Measurements from ENCODE around the gene SLC17A9.

The SLC17A9 gene

DNA sequence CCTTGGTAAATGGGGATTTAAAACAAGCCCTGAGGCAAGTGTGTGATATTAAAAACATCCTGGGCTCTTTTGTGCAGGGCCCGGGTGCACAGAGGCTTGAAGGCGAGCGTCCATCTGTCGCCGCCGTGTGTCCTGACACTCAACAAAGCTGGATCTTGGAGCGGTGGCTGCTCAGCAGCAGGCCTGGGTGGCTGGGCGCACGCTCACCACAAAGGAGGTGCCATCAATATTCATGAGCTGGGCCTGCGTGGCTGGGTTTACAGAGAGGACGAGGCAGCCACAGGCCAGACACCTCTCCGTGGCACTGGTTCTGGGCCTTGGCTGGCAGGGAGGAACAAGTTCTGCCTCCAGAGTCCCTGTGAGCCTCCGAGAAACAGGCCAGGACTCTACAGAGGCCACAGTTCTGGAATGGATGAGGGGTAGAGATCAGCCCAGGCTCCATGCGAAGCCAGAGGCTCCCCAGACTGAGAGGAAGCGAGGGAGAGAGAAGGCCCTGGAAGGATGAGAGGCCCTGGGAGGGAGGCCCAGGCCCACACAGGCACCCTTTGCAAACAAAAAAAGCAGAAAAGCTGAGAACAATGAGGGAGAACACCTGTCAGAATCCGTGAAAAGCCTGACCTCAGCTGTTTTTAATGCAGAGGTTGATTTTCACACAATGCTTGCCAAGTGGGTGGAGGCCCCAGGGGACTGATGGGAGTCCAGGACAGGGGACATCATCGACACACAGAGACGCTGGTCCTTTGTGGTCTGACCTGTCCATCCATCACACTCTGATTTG, 32.3 kb downstream of the SLC17A9 start:
- DNase-seq = no peak

DNA sequence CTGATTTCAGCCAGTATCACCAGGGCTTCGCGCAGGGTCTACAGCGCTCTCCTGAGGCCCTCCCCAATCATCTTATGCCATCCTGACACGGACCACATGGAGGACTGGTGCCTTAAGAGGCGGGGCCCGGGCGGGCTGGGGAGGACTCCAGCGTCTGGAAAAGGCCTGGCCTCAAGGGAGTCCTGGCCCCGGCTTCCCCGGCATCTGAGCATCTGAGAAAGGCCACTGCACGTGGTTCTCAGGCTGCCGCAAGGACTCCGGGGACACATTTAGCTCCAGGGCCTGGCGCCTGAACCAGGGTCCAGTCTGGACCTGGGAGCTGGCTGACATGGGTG, 32.9 kb downstream of the SLC17A9 start:
- DNase-seq = no peak

- DNase-seq = no peak
Measured at GRCh38 chr20:62986257-62986800, 33.8 kb downstream of the SLC17A9 start.

- no peak for DNase-seq
Measured at GRCh38 chr20:62987114-62987513, 34.6 kb downstream of the SLC17A9 start.

GRCh38 chr20:62989201-62989601, 36.7 kb downstream of the SLC17A9 start:
- DNase-seq = peak; percentile 32

DNA sequence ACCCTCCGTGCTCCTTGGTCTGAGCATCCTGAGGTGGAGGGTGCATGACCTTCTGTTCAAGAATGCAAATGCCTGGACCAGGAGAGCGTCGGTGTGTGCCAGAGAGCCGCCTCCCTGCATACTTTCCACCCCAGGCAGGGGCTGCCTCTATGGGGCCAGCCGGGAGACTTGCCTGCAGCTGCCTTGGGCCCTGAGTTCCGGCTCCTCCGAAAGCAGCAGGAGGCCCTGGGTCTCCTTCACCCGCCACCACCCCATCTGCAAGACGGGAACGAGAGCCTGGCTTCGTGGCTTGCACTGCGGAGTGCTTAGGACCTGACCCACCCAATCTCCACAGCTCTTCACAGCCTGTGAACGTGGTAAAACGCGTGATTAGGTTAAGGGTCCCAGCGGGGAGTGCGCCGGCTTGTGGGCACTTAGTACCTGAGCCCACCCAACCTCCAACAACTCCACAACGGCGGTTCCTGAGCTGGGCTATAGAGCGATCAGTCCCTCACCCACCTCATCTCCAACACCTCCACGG, 37.9 kb downstream of the SLC17A9 start:
- DNase-seq = no peak

DNA sequence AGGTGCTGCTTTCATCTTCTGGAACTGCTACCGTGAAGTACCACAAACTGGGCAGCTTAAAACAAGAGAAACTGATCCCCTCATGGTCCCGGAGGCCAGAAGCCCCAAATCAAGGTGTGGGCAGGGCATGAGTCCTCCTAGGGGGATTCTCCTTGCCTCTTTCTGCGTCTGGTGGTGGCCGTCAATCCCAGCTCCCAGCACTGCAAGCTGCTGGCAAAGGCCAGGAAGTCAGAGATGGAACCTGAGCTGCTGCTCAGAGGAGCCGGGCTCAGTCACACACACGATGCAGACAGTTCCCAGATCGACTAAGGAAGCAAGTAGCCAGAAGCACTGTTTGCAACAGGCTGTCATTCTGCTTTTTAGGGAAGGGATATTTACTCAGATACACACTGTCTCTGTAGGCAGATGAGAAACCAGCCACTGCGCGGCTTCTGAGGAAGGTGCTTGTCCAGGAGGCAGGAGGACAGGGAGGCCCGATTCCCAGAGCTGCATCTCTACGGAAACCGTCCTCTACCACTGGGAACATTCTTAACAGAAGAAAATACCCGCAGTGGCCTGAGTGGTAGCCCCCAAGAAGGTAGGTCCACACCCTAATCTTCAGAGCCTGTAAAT, 38.8 kb downstream of the SLC17A9 start:
- no peak for DNase-seq

GRCh38 chr20:62991863-62992262, 39.4 kb downstream of the SLC17A9 start:
- DNase-seq = no peak

GRCh38 chr20:62993856-62994494, 41.5 kb downstream of the SLC17A9 start:
- no peak for DNase-seq

DNA sequence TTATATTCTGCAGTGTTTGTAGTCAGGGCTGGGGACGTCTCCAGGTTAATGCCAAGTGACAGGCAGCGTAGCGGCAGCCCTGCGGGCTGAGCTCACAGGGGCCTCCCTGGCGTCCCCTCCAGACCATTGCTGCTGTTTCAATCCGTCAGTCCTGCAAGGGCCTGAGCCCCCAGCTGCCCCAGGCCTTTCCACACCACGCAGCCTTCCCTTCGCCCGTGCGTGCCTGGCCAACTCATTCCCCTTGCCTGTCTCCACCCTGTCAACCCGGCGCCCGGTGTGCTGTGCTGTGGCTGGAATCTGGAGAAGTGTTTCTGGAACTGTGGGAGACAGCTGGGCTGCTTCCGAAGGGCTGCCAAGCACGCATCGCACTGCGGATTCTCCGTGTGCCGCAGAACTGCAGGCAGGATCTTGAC, 42.4 kb downstream of the SLC17A9 start:
- no peak for DNase-seq

- DNase-seq = no peak
Measured at GRCh38 chr20:62995481-62995880, 43.0 kb downstream of the SLC17A9 start.

DNA sequence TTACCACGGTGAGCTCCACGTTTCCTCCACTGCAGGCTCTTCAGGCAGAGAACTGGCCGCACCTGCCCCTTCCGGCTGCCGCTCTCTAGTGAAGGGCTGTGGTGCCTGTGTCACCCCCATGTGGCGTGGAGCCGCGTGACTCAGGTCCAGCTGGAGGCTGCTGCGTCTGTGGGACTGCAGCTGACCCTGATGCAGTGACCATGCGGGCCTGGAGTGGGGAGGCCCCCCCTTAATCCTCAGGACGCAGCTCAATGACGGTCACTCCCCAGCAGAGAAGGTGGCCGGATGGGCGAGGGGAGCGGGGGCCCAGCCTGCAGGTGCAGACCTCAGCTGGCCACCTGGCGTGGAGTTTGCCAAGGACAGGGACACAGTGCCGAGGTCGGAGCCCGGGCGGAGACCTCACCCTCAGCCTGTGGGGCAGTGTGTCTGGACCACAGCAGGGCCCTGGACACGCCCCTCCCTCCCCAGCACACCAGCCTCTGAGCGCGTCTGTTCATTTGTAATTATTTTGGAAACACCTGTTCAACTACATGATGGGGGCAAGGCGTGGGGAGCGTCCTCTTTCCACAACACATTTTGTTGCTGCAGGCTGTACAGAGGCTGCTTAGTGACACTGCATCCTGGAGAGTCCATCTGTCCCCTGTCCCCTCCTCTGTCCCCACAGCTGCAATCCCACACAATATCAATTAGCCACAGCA, 43.5 kb downstream of the SLC17A9 start:
- no peak for DNase-seq

GRCh38 chr20:62996596-62996982, 44.1 kb downstream of the SLC17A9 start:
- no peak for DNase-seq

GRCh38 chr20:62997417-62998035, 45.0 kb downstream of the SLC17A9 start:
- DNase-seq = no peak

GRCh38 chr20:62998449-62998848, 45.9 kb downstream of the SLC17A9 start:
- DNase-seq = no peak

- DNase-seq = no peak
Measured at GRCh38 chr20:62999580-62999979, 47.1 kb downstream of the SLC17A9 start.

GRCh38 chr20:63000036-63000435, 47.5 kb downstream of the SLC17A9 start:
- no peak for DNase-seq

GRCh38 chr20:63000958-63001357, 48.4 kb downstream of the SLC17A9 start:
- DNase-seq = no peak

GRCh38 chr20:63002511-63002910, 50.0 kb downstream of the SLC17A9 start:
- no peak for DNase-seq

- no peak for DNase-seq
Measured at GRCh38 chr20:63003546-63003945, 51.0 kb downstream of the SLC17A9 start.

- DNase-seq = no peak
Measured at GRCh38 chr20:63004607-63005364, 52.3 kb downstream of the SLC17A9 start.

GRCh38 chr20:63005365-63005861, 52.9 kb downstream of the SLC17A9 start:
- DNase-seq = no peak

All from CD4-positive, alpha-beta T cell treated with Interleukin-21 for 1 hour (primary cell).